Dermis microvascular lymphatic vessel endothelial cell (primary cell): Measurements from ENCODE around the gene PDZRN4. TPM values are rescaled to one million over a fixed set of nuclear protein-coding genes. Genes with fewer than 3 reads are reported as not detected.

Experiments used
- DNase-seq, 2 donors: peaks; one replicate each; pipeline versions ENCODE4 v3.0.0 to v3.0.0-alpha.2; 2010; ENCODE audit warnings: low read depth in 2 of 2
- total RNA-seq: library from RNA; depleted of rRNA; stranded (reverse); fragments of >200 nt; gene quantifications from 2 replicates; pipeline ENCODE4 v1.2.1, GENCODE V29; 2014

The PDZRN4 gene
- total RNA-seq, 1 donor from 2014 or later: not detected

DNA sequence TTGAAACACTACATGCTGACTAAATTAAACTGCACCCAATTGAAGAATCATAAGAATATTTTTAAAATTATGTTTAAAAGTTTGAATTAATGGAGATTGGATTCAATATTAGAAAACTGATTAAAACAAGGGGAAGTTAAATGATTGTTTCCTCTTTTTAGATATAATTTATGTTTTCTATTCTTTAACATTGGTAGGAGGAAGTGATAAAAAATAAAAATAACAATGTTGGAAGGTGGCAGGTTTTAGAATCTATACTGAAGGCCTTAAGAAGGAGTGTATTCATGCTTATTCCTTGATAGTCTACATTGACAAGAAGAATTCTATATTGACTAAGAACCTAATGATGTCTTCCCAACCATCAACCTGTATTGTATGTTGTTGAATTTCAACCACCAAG lies 168.1 kb downstream of the PDZRN4 start:
- no peak for DNase-seq

DNA sequence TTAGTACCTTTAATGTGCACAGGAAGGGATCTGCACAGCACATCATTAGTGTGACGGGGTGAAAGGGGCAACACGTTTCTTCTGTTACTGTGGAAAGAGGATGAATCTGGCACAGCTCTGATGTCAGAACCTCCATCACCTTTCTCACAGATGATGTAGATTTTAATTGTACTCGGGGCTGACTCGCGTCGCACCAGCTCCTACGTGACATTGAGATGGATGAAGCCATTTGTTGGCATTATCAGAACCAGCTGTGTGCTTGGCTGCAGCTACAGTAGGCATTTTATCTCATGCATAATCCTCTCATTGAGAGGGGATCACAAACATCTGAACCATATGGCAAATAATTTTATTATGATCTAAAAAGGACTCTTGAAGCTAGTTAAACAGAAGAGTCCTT lies 173.6 kb downstream of the PDZRN4 start:
- no peak for DNase-seq

DNA sequence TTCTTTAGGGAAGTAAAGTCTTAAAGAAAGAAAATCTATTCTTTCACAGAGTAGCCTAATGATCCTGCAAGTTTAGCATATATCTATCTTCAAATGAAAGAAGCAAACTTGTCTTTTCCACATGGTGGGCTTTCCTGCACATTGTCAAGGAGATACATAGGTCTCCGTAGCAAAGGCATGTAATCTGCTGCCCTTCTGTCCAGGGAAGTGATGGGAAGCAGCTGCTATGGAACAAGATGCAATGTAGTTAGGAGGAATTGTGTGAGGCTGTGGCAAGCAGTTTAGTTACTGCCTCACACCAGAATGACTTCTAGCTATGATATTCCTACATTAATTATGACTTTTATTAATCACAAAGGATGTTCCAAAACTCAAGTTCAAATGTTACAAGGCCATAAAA lies 174.4 kb downstream of the PDZRN4 start:
- DNase-seq: no peak

DNA sequence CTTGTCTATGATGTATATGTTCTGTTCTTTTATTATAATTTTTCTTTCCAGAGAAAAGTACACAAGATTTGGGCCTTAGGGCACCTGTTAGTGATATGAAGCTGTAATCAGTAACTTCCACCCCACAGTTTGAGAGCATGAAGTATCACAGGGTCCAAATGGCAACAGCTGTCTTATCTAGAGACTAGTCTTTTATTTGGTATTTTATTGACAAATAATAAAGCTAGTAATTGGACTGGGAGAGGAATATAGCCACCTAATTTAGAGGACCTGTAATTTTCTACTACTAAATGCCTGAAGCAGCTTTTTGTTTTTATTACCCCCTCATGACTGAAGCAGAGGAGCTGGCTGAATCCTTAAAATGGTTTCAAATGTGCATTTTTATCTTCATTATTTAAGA lies 174.8 kb downstream of the PDZRN4 start:
- DNase-seq: no peak

DNA sequence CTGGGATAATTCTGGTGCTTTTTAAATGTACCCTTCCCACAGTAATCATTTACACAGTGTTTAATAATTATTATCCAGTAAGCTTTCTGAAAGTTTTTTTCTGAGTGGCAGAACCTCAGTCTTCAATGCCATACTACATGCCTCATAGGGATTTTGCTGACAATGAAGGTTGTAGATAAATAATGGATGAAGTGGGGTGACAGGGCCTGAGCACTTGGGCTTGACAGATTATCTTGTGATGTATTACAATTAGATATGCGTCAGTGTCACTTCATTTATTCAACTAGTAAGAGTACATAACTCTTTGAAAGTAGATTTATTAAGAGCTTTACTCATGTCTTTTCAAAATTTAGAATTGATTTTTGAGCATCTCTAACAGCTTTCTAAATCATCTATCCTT lies 176.1 kb downstream of the PDZRN4 start:
- no peak for DNase-seq

DNA sequence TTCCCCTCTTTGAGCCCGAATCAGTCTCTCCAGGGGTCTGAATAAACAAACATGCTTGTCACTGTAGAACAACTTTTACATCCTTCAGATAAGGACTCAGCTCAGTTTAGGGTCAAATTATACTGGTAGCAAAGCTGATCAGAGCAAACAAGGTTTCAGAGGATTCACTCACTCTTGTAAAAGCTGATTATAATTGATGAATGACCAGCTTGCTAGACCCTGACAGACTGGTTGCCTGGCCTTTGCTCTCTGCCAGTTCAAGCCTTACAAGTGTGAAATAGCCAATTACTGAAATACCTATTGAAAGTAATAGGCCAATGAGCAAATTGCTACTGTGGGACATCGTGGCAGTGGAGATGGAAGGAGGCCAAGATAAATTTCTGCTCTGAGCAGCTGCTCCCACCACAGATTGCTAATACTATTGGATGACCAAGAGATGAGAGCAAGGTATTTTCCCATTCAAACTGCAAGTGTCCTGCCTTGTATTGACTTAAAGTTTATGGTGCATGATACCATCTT lies 177.6 kb downstream of the PDZRN4 start:
- DNase-seq: no peak

DNA sequence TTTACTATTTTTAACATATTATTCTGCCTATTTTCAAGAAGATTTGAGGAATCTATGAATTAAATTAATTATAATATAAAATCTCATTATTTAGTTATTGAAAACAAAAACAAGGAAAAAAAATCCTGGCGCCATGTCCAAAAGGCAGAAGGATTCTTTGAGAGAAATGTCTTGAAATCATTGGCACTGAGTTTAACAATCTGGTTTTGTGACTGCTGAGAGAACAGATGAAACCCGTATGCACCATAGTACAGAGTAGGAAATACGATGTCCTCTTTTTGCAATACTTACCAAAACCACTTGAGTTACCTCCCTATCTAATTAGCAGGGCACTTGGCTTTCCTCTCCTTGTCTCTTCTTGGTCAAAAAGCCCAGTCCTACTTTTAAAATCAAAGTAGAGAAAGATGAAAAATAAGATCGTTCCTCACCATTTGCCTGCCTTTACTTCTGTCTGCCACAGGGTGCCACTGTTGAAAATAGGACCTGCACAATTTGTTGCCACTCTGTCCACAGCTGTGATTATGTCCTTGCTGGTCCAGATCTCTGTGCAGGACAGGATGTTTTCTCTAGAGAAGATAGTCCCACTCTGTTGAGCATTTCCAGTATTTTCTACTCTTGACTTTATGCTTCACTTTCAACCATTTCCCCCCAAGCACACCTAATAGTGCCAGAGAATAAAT lies 179.7 kb downstream of the PDZRN4 start:
- DNase-seq: peak; percentile 1 to 6

DNA sequence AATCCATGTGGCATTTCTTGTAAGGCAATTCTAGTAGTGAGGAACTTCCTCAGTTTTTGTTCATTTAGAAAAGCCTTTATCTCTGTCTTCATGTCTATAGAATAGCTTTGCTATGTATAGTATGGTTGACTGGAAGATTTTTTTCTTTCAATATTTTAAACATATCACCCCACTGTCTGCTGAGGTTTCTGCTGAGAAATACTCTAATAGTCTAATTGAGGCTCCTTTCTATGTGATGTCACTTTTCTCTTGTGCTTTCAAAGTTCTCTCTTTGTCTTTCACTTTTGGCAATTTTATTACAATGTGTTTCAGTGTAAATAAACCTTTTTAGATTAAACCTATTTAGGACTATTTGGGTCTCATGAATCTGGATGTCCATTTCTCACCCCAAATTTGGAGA lies 192.8 kb downstream of the PDZRN4 start:
- DNase-seq: no peak

DNA sequence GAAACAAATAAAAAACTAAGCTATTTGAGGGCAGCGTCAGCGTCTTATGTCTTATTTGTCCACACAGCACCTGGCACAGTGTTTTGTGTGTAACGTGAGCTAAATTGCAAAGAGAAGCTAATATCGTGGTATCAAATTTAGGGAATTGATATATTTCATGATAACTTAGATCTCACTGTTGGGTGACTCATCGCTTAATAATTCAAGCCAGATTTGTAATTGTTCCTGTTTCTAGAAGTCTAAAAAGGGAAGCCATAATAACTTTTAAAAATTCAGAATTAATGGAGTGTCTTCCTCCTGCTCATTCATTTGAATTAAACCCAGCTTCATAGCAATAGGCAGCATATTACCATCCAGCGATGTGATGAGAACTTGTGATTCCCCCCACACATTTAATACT lies 214.7 kb downstream of the PDZRN4 start:
- no peak for DNase-seq

DNA sequence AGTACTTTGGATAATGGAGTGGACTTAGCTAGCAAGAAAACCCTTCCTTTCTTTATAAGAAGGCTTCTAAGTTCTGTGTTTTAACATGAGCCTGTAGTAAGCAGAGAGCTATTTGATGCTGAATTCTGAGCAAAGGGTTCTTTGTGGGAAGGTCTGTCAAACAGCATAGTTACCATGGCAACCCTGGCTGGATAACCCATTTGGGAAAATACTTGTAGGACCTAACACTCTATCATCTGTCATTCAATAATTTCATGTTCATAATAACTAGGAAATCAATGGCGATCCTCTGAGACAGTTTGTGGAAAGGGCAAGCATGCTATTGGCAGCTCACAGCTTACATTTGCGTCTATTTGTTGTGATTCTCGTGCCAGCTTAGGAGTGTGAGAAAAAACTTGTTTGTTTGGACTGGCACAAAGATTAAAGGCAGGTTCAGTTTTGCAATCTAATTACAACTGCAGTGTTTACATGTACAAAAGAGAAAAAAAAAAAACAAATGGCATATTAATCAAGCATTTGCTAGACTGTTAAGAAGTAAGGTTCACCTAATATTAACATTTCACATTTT lies 219.2 kb downstream of the PDZRN4 start:
- DNase-seq: no peak

DNA sequence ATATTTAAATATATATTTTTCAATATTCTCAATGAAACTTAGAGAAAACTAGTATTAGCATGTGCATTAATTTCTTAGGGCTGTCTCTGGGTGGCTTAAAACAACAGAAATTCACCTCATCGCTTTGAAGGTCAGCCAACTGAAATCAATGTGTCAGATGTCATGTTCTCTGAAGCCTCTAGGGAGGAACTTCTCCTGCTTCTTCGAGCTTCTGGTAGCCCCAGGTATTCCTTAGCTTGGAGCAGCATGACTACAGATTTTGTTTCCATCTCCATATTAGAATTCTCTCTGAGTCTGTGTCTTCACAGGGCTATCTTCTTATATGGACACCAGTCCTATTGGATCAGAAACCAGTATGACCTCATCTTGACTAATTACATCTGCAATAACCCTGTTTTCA lies 221.5 kb downstream of the PDZRN4 start:
- no peak for DNase-seq

DNA sequence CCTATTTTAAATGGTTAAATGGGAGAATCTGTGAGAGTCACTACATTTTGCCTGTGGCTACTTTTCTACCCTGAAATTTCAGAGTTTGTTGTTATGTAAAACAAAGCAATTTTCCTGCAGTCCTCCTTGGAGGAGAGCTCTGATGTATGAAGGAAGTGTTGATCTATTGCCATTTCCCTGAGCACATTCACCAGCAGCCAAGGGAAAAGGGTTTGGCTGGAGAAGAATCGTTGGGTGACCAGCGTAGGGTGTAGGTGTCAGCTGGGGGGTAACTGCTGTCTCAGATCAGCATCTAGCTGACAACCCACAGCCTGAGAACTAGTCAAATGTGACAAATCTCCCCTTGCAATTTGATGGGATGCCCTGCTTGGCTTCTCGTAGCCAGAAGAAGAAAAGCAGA lies 230.5 kb downstream of the PDZRN4 start:
- DNase-seq: no peak

DNA sequence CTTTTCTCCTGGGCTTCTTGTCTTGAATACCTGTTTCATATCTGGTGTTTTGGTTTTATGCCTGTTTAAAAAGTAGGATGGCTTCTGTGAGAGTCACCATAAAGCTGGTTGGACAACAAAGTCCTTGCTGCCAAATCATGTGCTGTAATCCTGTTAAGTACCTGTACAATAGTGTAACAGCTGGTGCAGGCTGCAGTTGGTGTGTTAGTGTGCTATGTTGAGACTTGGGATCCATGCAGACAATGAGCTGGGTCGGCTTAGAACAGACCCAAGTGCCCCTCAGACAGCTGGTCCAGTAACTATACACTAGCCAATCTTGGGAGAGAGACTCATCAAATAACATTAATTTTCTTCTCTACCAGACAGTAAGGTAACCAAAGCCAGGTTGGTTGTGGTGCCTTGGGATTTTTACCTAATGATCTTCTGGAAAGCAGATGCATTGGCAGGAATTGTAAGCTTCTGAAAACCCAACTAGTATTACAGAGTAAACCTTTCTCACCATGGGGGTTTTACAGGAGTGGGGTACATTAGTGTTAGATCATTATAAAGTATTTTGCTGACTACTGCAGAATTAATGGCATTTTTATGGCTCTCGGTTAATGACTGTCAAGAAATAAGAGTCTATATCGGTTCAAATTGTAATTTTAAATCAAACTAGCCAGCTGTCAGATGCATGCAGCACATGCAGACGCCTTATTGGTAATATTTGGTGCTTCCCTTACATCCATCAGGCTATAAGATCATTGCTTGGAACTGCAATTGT lies 231.2 kb downstream of the PDZRN4 start:
- DNase-seq: no peak

DNA sequence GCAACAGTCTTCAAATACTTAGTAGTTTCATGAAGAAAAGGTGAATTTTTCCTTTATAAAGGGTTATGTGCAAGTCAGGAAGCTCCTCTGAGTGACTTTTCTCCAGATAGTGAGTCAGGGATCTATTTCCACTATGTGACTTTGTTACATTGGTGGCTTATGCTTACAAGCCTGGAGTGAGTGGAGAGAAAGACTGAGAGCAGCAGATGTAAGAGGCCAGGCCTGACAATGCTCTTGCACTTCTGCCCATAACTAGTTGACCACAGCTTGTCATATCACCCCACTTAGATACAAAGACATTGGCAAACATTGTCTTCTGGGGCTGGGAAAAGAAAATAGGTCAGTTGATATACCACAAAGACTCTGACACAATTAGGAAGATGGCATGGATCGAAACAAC lies 236.5 kb downstream of the PDZRN4 start:
- DNase-seq: no peak

DNA sequence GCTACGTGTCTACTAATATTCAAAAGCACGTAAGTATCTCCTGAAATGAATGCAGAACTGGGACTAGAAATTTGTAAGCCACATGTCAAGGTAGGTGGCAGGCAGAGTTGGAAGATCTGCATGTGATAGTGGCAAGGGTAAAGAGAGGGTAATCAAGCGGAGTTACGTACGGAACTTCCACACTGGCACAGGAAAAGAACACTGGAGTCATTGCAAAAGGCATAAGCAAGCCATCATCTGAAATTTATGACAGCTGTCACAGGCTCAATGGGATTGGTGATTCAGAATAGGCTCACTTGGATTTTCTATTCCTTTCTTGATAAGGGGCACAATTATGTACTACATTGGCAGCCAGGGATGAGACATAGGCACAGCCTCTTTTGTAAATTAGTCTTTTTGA lies 245.3 kb downstream of the PDZRN4 start:
- no peak for DNase-seq

DNA sequence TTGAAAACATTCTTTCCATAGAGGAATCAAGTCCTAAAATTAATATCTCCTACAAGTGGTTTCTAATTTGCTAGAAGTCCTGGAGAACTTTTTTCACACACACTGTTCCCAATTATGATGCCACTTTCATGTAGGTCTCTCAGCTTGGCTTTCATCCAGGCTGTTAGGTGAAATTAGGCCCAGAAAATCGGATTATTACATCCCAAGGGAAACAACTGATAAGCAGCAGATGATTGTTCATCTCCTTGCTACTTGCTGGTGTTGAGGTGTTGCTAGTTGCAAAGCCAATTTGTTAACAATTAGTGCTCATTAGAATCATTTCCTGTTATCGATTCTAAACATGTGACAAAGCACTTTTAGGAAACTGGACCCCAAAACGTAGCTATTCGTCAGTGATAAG lies 248.0 kb downstream of the PDZRN4 start:
- no peak for DNase-seq

DNA sequence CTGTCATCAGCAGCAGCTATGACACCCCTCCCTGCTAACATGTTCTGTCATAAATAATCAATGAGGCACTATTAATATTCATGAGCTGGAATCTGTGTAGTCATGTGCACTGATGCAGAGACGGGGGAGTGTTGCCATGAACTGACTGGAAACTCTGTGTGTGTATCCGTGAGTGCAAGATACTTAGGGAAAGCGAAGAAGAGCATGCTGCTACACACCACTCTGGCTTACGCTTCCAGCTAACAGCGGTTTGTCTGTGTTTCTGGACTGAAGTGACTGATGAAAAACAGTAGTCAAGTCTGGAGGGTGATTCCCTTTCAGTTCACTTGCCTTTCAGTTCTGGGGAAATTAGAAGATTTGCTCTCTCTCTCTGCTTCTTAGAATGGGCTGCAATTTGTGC lies 249.4 kb downstream of the PDZRN4 start:
- DNase-seq: no peak

DNA sequence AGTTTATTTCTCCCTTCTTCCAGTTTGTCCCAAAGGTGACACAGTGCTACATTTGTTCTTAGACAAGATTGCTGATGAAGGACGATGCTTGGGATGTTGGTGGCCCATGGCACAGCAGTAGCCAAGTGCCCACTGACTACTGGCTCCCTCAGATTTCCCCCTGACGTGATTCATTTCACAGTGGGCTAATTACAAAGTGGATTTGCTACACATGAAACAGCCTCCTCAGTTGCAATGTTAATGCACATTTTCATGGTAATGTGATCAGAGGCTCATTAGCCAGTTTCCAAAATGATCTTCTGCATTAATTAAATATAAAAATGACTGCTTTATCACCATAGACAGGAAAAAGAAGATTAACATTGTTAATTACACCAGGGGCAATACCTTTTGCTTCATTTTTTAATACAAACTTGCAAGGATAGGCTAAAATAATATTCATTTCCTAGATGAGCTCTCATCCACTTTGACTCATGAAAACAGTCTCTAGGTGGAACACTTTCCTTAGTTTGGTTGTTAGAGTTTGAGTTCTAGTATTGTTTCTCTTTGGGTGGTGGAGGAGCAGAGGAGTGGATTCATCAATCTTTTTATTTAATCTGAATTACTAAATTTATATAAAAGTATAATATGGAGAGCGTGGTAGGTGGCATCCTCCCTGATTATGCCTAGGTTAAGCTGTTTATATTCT lies 250.9 kb downstream of the PDZRN4 start:
- DNase-seq: no peak

DNA sequence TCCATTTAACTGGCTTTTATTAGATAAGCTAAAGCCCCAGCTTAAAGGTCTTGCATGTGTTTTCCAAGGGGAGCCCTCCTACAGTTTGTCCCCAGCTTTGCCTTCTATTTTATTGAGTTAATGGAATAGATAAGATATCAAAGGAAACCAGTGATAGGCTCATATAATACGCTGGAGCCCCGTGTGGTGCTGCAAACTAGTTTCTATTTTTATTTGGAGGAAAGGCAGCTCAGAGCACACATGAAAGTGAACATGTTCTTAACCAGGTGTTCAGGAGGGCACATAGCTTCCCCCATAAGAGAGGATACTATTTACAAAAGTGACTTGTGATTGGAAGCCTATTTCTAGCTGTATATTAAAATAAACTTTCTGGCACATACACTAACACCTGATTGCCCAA lies 251.7 kb downstream of the PDZRN4 start:
- DNase-seq: no peak

DNA sequence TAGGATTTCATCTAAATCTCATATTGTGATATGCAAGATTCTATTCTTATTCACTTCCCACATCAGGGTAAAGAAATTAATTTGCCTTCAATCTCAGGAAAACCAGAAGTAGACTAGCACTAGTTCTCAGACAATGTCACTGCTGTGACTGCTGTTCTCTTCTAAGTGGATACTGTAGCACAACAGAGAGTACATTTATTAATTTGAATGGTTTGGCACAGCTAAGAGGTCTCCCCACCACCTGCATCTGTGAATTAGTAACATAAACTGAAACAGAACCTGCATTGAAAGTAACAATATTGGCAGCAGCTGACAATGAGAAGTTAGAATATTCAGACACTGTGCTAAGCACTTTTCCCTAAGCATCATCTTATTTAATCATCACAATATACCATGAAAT lies 253.1 kb downstream of the PDZRN4 start:
- DNase-seq: no peak

DNA sequence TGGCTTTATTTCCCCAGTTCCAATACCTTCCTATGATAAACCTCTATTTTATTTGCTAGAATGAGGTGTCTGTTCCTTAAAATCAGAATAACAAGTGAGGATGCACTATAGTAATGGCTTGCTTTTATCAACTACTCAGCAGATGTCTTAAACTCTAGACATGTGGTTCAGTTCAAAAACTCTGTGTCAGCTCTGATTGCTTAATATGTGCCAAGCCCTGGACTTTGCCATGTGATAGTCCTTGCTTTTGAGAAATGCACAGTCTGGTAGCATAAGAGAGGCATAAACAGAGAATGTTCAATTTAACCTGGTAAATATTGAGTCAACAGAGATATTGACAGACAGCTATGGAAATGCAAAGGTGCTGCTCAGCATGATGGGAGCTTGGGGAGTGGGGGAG lies 254.8 kb downstream of the PDZRN4 start:
- no peak for DNase-seq

DNA sequence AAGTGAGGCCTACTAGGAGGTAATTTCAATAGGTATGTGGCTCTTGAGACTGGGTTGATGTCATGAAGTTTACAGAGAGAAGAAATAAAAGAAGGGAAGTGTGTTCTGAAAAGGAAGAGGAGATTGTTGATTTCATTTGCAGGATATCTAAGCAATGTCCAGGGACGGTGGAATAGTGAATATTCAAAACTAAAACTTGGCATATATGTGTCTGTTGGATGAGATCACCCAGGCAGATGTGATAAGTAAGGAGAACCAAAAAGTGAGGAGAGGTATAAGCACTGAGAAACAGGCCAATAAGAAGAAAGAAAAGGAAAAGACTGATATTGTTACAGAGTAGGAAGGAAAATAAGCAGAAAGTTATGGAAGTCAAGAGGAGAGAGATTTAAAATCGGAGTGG lies 255.6 kb downstream of the PDZRN4 start:
- no peak for DNase-seq
